Activated CD4-positive, alpha-beta T cell treated with anti-CD3 and anti-CD28 coated beads, Interleukin-2, amount 50 U/mL, for 24 hours (primary cell): Measurements from ENCODE around the gene CD2.

Experiments
- DNase-seq, 2 donors: peaks; one replicate each; pipeline ENCODE4 v3.0.0-alpha.2; 2020; ENCODE audit warnings: low read depth in 1 of 2, low spot score in 1 of 2

The CD2 gene

GRCh38 chr1:116817582-116818064 is 63.4 kb downstream of the CD2 start:
- peak; percentile 53 to 74 for DNase-seq
